GM18867 (cell line): ENCODE data around the gene MYMK.

Experiments
- ATAC-seq: cut with Tn5 transposase; IDR thresholded peaks from one replicate; pipeline ENCODE4 v1.9.1; 2021; ENCODE audit warnings: mild to moderate bottlenecking, moderate library complexity; ENCODE audit not compliant: unreplicated experiment

Gene MYMK

DNA sequence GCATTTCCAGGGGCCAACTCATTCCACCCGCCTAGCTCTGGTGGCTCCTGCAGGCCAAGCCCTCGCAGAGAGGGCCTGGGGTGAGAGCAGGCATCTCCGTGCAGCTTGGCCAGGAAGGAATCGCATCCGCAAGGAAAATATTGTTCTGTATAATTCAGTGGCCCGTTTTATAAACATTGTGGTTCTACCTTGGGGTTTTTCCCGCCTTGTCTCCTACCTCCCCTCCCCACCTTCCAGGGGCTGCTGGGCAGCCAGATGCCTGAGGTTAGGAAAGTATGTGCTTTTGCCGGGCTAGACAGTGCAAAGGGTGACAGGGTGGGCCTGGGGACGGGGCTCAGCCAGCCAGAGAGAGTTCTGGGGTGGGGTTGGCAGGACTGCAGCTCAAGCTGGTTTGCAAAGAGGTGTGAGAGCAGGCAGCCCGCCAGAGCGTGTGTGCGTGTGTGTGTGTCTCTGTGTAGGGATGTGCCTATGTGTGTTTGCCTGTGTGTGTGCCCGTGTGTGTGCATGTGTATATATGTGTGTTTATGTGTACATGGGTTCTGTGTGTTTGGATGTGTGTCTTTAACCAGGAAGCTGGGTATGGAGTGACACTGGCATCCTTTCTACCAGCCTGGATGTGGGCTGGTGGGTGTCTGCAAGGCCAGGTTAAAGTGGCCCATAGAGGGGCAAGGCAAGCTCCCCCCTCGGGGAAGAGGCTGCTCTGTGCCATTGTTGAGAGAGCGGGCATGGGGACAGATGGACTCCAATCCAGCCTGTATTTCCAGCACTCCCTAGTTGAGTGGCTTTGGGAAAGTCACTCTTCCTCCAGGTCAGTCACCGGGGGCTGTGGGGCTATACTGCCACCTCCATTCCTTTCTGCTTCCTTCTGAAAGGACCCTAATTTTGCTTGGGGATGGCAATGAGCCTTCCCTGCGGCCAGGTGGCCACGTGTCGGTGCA, 35.2 kb downstream of the MYMK start:
- ATAC-seq = no peak

DNA sequence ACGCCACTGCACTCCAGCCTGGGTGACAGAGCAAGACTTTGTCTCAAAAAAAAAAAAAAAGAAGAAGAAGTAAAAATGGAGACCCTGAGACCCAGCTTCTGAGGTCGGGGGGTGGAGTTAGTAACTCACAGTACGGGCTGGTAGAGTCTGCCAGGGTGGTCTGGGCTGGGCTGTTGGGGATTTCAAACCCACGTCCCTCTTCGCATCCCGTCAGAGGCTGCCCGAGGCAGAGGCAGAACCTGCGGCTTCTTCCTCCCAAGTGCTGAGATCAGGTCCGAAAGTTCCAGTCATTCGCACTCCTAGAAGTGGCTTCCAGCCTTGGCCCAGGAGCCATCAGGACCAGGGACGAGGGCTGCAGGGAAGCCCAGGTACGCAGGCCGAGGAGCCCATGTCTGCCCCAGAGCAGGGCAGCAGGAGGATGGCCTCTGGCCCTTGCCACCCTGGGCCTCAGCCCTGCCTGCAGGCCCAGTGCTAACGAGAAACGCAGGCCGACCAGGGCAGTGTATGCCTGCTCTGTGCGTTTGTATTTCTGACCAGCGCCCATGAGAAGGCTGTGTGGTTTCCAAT, 36.0 kb downstream of the MYMK start:
- no peak for ATAC-seq

DNA sequence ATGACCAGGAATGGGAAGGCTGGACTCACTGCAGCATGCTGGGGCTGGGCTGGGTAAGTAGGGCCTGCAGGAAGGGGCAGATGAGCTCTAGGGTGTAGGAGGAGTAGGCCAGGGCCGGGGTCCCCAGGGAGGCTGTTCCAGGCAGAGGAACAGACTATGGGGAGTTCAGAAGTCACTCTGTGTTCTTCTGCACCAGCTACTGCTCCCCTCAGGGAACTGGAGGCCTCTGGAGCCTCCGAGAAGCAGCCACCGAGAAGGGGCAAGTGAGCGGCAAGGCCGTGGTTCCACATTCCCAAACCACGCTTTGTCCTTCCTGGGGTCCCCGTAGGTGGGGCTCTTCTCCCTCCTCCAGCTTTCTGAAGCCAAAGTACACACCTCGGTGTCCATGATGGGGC, 37.4 kb downstream of the MYMK start:
- no peak for ATAC-seq

DNA sequence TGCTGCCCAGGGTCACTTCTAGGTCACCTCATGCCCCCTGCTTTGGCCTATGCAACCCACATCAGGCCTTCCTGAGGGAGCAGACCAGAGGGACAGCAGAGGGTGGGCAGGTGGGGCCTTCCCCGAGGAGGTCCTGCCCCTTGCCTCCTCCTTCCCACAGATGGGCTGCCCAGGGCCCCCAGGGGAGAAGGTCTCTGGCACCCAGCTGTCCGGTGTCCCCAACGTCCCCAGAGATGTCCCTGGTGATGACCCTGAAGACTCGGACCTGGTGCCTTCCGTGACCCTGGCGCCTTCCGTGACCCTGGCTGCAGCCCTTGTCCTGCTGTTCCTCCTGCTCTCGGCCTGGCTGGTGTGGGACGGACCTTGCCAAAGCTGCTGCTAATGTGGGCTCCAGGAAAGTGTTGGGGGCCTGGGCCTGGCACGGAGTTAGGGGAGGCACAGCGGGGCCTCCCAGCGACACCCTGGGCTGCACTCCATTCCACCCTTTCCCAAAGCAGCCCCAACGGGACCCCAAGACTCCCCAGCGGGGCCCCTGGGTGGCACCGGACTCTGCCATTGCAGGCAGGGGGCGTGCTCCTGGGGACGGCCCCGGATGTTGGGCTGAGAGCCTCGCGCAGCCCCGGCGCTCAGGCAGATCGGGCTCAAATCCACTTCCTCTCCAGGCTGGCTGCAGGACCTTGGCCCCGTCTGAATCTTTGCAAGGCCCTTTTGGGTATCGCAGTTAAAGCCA, 39.1 kb downstream of the MYMK start:
- no peak for ATAC-seq

DNA sequence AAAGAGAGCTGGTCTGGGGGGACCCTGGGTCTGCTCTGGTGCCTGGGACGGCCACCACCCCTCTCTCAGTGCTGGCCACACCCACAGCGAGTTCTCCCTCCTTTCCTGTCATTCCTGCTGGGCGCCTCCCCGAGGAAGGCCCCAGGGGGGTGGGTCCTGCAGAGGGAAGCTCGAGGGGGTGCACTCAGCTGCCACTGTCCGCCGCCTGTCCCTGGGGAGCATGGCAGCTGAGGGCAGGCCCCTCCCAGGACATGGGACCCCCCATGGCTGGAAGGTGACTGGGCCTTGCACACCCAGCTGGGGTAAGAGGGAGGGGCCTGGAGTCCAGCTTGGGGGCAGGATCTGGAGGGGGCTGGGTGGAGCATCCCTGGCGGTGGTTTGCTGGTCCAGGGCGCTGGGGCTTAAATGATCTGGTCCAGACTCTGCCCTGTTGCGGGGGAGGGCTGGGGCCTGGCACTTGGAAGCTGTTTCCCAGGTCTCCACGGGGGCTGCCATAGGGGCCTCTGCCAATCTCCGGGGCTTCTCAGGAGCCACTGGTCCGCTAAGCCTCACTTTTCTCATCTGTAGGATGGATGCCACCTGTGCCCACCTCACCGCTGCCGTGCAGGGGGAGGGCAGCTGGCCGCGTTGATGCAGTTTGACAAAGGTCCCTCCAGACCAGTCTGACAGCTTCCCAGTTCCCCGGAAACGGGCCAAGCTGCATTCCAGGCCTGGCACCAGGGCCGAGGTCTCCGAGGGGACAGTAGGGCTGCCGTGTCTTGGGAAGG, 39.9 kb downstream of the MYMK start:
- ATAC-seq = no peak

DNA sequence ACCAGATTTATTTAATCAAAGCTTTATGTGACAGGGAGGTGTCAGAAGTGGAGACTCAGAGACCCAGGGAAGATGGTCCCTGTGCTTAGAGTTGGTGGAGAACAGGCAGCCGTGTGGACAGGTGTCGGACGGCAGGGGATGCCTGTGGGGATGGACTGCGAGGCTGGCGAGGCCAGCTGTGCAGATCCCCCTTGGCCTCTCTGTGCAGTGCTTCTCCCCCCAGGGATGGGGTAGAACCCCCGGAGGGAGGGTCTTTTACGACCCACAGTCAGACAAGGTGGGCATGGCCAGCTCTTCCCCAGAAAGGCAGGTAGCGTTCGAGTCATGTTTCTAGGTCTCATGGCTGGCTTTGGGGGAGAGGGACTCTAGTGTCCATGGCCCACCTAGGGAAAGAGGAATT, 41.1 kb downstream of the MYMK start:
- ATAC-seq = no peak

DNA sequence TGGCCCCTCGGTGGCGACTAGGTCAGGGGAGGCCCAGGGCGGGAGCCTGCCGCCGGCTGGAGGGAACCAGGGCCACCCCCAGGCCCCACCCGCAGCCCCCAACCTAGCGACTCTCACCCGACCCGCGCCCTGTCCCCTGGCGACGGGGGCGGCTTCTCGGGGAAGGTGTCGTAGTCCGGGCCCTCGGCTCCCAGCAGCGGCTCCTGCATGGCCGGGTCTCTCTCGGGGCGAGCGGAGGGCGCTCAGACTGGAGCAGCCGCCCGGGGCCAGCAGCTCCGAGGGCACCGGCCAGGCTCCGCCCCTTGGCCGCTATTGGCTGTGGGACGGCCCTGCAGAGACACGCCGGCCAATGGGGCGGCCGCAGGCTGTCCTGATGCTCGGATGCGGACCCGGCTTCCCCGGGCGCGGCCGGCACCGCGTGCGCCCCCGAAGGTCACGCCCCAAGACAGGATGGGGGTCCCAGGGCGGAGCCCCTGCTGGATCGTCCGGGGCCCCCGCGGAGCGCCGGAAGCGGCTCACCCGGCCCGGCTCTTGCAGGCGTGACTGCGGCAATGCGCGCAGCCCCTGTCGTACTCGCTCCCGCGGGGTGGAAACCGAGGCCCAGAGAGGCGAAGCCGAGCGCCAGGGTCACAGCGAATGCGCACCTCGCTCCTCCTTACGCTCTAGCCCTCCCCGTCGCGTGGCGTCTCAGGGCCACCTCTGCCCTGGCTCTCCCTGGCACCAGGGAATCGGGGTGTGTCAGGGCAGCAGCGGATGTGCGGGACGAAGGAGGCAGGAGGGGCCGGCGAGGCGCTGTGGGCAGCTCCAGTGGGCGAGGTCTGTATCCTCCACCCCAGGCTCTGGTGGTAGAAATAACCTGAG, 45.7 kb downstream of the MYMK start, which contains the start of gene SLC2A6:
Gene SLC2A6, minus strand, starts transcription at position 249 of the 861 bp plus-strand sequence. Its CDS starts 40 bp downstream, at position 209.
- ATAC-seq = peak; percentile 90

DNA sequence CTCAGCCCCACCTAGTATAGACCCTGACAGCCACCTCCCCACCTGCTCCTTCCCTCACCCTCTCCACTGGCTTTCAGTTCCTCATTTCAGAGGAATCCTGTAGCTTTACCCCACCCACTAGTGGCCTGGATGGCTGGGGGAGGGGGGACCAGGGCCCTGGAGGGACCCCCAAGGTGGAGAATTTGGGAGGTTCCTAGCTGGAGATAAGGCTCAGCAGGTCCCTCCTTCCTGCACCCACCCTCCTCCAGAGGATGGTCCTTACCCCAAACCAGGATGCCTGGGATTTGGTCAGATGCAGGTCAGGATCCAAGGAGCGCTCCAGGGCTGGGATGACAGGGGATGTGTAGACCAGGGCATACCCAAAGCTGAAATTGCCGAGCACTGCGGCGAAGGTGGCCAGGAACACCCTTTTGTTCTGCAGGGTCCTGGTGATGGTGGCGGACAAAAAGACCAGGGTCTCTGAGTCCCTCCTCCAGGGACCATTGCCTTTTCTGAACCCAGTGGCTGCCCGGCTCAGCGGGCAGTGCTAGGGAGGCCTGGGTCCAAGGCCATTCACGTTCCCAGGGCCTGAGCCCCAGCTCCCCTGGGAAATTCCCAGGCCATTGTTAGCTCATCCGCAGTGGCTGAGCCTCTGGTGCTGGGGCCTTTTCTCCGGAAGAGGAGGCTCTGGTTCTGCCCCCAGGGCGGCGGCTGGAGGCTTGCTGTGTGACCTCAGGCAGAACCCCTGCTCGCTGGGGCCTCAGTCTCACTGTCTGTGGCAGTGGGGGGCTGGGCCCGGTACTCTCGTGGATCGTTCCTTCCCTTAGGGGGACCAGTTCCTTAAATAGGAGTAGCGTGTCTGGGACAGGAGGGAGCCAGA, 46.5 kb downstream of the MYMK start:
- ATAC-seq = peak; percentile 30

DNA sequence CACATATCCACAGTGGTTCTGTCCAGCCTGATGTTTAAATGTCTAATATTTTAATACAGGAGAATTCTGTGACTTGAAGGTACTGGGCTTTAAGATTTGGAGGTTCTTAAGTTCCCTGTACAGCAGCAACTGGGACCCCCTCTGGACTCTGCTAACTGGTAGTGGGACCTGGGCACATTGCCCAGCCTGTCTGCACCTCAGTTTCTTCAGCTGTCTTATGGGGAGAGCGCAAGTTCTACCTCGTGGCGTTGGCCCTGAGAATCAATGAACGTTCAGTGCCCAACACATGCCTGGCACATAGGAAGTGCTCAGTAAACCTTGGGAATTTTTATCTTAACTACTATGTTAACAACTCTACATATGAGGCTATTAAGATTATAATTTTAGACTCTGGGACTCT, 47.3 kb downstream of the MYMK start:
- ATAC-seq = no peak

DNA sequence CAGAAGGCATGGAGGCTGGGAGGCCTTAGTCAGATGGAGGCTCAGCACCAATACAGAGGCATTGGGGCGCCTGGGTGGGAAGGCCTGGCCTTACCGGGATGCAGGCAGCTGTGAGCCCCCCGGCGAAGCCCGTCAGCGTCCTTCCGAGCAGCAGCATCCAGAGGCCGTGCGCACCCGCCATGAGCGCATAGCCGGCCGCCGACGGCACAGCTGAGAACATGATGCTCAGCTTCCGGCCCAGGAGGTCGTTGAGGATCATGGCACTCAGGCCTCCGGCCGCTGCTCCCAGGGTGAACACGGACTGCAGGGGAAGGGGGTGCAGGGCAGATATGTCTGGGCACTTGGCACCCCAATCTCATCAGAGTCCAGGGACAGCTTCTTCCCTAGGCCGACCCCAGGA, 47.8 kb downstream of the MYMK start:
- ATAC-seq = no peak

DNA sequence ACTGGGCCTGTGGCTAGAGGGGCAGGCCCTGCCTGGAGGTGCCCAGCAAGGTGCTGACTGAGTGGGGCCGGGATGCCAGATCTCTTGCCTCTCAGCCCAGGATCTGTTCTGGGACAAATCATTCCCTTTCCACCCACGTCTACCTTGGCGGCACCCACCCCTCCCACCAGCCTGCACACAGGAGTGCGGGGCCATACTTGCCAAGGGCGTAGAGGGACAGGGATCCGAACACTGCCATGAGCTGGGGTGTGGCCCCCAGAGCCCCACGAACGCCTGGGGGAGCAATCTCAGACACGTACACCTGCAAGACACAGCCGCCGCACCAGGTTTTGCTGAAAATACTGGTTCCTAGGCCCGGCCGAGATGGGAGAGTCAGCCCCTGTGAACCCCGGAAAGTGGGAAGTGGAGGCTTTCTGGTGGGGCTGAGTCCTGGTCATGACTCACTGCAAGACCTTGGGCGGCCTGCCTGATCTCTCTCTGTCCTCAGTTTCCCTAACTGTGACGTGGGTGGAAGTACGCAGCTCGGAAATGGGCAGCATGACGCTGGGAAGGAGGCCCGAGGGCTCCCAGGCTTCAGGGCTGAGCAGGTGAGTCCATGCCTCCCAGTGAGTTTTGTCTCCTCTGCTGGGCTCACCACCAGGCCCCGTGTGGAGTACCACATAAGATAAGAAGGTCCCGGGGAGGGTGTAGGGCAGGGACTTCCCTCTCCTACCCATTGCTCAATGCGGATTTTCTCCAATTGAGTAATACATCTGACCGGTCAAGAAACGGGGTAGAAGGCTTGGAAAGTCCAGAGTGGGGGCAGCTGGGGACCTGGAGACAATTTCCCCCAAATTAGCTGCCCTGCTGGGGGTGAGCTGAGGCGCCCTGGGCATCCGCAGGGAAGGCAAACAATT, 48.5 kb downstream of the MYMK start:
- ATAC-seq = no peak

DNA sequence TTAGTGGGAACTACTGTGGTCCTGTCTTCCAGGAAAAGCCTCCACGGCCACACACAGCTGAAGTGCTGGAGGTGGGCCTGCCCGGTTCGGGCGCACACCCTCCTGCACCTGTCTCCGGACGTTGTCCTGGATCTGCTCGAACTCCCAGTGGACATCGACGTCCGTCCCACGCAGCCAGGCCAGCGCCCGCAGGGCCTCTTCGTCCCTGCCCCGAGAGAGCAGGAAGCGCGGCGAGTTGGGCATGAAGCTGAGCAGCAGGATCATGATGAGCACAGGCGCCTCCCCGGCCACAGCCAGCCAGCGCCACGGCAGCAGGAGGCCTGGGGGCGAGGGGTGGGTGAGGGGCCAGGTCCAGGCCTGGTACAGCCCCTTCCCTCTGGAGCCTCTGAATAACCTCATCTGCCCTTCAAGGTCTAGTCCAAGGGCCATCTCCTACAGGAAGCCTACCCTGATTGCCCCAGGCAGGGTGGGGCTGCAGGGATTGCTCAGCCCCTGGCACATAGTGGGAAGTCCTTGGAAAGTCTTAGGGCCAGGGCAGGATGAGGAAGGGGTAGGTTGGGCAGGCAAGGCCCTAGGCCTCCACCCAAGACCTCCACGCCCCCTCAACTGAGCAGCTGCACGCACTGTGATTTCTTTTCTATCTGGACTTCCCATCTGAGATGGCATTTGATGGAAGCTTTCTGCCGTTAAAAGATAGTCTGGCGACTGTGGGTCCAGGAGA, 49.3 kb downstream of the MYMK start:
- ATAC-seq = no peak

DNA sequence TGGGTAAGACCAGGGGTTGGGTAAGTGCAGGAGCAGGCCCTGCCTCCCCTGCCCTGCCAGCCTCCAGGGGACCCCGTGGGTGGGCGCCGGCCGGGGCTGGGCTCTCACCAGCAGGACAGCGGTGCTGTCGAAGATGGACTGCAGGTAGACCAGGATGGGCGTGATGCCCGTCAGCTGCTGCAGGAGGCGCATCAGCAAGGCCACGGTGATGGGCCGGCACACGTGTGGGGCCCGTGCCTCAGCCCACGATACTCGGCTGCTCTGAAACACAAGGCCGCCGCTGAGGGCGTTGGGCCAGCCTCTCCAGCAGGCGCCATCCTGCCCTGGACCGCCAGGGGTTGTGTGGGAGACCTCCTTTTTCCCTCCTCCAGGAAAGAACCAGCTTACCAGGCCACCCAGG, 49.9 kb downstream of the MYMK start:
- ATAC-seq = no peak

DNA sequence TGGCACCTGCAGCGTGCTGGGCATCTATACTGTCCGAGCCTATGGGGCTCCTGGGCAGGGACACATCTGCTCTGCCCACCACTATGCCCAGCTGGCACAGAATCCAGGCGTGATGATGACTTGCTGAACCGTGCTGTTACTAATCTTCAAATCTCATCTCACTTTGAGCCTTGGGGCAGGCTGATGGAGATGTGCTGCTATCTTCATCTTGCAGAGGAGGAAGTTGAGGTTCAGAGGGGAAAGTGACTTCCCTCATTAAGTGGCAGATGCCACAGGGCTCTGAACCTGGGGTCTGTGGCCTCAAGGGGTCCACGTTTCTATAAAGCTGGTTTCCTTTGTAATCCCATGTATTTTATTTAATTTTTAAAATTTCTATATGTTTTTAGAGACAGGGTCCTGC, 50.5 kb downstream of the MYMK start:
- no peak for ATAC-seq

DNA sequence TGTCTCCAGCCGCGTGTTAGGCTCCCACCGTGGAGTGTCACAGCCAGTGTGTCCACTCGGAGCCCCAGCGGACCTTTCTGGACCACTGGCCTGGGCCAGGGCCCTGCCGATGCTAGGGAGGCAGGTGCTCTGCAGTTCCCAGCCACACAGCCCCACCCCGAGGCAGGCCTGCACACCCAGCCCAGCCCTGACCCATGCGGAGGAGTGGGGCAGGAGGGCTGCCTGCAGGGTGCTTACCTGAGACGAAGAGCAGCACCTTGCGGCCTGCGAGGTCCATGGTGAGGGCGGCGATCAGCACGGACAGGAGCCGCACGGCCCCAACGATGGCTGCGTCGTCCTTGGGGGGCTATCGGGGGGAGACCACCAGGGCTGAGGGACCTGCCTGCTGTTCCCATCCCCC, 51.0 kb downstream of the MYMK start:
- ATAC-seq = no peak

DNA sequence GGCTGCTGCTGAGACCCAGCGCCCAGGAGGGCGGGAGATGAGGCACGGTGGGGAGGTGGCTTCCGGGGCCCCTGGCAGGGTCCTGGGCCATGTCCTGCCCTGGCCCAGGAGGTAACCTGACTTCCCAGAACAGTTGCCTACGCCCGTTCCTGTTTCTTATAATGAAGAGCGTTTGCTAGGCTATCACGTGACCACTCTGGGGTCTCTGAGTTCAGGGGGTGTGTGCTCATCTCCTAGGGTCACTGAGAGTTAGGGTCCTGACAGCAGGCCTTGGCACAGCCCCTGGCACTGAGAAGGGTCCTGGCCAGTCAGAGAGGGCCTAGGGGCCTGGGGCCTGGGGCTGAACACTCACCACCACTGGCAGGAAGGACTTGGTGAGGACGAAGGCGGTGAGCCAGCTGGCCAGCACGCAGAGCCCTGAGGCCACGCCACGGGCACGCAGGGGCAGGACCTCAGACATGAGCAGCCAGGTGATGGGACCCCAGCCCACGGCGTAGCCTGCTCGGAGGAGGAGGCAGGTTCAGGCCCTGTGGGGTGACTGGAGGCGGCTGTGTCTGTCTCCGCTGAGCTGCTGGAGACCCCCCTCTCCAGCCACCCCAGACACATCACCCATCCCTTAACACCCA, 51.9 kb downstream of the MYMK start:
- no peak for ATAC-seq

DNA sequence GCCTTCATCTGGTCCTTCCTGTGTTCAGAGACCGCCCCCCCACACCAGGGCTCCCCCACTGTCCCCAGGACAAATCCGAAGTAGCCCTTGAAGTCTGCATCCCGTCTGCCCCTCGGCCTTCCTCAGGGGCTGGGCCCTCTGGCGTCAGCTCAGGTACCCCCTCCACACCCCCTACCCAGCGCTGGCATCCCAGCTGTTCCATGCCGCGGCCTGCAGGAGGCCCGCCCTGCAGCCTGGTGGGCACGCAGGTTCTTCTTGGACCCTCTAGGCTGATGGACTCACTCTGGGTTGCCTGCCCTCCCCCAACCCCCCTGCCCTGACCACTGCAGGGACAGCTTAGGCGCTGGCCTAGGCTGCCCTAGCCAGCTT, 52.5 kb downstream of the MYMK start:
- no peak for ATAC-seq
